ENCODE data around the gene SLMAP.

Gene SLMAP

DNA sequence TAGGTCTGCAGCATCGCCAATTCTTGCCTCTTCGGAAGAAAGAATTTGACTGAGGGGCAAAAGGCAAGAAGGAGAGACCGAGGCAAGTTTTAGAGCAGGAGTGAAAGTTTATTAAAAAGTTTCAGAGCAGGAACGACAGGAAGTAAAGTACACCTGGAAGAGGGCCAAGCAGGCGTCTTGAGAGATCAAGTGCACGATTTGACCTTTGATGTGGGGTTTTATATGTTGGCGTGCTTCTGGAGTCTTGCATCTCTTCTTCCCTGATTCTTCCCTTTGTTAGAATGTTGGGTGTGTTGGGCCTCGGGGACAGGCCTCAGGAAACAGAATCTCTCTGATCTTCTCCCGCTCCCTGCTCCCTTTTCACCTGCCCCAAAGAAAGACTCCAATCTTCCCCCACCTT is 211.5 kb downstream of the SLMAP start:
- no peak for DNase-seq (ENCODE audit: low read depth)

DNA sequence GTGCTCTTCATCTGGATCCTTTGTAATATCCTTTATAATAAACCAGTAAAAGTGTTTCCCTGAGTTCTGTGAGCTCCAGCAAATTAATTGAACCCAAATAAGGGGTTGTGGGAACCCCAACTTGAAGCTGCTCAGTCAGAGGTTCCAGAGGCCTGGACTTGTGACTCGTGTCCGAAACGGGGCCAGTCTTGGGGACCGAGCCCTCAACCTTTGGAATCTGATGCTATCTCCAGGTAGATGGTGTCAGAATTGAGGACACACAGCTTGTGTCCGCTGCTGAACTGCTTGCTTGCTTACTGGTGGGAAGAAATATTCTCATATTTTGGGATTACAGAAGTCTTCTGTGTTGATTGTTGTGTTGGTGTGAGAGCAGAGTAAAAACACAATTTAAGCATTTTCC is 212.4 kb downstream of the SLMAP start:
- no peak for DNase-seq (ENCODE audit: low read depth)

DNA sequence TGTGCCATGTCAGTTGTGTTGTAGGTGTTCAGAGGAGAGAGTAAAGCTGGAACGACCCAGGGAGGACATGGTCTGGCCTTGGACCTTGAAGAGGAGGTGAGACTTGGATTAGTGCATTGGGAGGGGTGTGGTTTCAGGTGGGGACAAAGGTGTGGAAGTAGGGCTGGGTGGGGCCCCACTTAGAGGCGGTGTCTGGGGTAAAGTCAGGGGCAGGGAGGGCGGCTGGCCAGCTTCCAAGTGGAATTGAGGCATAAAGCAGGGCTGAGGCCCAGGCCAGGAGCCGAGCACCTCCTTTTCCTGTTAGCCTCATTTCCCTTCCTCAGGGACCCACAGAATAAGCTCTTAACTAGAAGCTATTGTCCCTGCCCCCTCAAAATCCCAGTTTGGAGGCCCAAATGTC is 215.9 kb downstream of the SLMAP start:
- no peak for DNase-seq (ENCODE audit: low read depth)

DNA sequence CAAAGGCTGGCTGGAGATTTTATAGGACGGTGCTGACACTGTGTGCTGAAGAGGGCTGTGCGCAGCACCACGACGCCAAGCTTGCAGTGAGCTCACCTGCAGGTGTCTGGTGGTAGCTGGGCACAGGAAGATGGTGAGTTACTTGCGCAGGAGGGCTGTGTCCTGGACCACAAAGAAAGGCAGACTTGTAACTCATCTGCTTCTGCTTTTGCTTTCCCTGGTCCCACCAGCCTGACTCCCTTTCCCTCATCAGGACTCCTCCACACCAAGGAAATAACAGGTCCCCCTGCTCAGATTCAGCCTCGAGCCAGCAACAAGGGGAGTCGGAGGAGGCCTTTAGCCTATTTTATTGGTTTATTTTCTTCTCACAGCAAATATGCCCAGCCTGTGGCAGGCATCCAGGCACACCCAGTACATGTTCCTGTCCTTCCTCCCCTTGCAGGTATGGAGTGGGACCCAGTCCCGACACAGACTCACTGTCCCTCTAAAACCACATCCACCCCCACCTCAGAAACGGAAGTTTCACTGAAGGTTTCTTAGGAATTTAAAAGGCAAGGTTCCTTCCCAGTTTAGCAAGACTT is 216.5 kb downstream of the SLMAP start:
- no peak for DNase-seq (ENCODE audit: low read depth)

DNA sequence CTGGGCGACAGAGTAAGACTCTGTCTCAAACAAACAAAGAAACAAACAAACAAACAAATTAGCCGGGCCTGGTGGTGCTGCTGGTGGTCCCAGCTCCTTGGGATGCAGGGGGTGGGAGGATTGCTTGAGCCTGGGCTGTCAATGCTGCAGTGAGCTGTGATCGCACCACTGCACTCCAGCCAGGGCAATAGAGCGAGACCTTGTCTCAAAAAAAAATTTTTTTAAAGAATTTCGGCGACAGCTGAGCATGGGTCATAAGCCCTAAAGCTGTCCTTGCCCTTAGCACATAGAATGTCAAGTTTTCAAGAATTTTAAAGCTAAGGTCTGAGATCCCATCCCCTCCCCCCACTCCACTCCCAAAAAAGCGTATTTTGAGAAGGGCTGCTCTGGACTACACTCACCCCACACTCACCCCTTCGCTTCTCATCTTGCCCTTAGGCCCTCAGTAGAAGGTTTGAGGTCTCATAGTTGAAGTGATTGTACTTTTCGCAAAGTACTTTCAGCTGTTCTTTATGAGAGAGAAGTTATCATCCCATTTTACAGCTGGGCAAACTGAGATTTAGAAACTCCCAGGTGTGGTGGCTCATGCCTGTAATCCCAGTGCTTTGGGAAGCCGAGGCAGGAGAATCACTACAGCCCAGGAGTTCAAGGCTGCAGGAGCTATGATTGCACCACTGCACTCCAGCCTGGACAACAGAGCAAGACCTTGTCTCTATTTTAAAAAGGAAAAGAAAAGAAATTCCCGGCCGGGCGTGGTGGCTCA is 217.8 kb downstream of the SLMAP start:
- DNase-seq (ENCODE audit: low read depth) = no peak

DNA sequence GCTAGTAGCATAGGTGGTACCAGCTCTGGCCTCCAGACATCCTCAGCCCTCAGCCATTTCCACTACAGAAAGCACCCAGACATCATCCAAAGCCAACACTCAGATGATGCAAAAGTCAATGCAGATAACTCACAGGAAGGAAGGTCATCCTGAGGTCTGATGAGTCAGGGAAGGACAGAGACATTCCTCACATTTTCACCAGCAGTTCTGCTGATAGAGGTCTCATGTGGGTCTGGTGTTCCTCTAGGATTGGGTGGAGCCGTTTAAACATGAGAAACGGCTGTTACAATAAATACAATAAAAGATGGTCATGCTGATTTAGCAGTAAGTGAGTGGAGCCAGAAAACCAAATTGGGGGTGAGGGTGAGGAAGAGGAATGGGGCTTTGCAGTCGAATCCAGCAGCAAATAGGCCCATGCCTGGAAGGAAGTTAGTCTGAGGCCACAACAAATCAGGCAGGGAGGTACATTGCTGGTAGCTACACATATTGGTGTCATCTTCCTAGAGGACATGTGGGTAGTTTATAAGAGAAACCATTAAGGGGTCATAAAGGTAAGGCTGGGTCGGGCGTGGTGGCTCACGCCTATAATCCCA is 218.8 kb downstream of the SLMAP start:
- DNase-seq (ENCODE audit: low read depth) = peak; percentile 99

DNA sequence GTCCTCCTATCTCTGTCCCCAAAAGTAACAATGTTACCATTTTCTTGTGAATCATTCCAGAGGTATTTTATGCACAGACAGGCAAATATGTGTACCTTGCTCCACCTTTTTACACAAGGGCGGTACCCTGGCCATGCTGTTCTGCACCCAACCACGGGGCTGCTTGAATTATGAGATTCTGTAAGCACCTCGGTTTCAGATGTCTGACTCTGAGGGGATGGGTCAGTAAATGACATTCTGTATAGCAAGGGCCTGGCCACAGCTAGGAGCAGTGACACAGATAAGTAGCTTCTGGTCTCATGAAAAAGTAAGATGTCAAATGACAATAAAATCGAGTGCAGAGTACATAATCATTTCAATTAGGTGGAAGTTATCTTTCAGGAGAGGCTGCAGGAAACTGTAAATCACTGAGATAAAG is 221.7 kb downstream of the SLMAP start:
- no peak for DNase-seq (ENCODE audit: low read depth)

DNA sequence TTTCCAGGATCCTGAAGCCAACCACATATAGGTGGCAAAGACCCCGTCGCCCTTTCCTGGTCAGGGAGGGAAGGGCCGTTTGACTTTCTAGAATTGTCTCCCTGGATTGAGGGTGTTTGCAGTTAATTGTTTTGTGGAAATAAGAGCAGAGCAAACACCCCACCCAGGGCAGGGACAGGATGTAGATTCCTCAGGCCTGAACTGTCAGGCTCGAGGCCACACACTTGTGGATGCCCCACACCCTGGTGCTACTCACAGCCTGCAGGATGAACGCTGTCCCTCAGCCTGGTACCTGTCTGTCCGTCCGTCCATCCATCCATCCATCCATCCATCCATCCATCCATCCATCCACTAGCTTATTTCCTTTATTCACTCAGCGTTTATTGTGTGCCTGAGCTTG is 222.2 kb downstream of the SLMAP start:
- no peak for DNase-seq (ENCODE audit: low read depth)

Measured in HS-27A (cell line).